Rectal smooth muscle tissue (tissue), 1 donor: ENCODE results near the gene JUP.

Experiments used
- H3K27ac ChIP-seq: one replicate; pipeline ENCODE4 v1.7.0; 2013; ENCODE audit warnings: low read depth, low read length, inconsistent platforms
- H3K27me3 ChIP-seq: one replicate; pipeline ENCODE4 v1.7.0; 2013; ENCODE audit warnings: low read length; ENCODE audit not compliant: control insufficient read depth, insufficient read depth
- H3K36me3 ChIP-seq: one replicate; pipeline ENCODE4 v1.7.0; 2013; ENCODE audit warnings: low read length; ENCODE audit not compliant: control insufficient read depth, insufficient read depth
- H3K4me1 ChIP-seq: one replicate; pipeline ENCODE4 v1.7.0; 2013; ENCODE audit warnings: low read length; ENCODE audit not compliant: control insufficient read depth, insufficient read depth
- H3K4me3 ChIP-seq: one replicate; pipeline ENCODE4 v1.7.0; 2013; ENCODE audit warnings: low read length
- H3K9ac ChIP-seq: one replicate; pipeline ENCODE4 v1.7.0; 2013; ENCODE audit warnings: low read length

The JUP gene

DNA sequence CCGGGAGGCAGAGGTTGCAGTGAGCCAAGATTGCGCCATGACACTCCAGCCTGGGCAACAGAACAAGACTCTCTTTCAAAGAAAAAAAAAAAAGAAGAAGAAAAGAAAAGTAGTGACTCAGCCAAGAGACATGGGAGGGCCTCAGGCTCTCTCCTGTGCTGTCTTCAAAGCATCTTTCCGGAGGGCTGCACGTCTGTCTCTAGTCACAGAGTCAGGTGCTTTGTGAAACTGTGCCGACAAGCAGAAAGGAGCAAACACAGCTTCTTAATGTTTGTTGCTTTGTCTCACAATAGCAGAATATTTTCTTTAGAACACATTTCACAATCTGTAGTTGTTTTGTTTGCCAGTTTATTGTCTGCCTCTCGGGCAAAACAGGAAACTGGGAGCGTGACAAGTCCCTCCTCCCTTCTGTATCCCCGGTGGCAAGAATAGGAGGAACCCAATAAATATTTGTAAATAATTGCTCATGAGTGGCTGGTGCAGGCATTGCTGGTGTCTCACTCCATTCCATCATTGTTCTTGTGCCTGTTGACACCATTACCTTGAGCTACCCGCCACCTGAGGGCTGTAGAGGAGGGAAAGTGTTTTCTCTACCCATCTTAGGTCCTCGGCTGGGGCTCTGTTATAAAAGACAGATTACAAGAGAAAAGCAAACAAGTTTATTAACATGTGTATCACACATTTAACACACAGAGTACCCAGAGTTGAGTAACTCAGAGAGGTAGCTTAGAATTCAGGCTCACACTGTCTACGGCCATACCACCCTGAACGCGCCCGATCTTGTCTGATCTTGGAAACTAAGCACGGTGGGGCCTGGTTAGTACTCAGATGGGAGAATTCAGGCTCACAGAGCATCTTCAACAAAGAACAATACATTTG, 68.9 kb downstream of the JUP start:
- H3K9ac ChIP-seq, result no peak overlapping the region
- no peak overlapping the region for H3K27ac ChIP-seq
- no peak overlapping the region for H3K4me3 ChIP-seq
- H3K27me3 ChIP-seq, result no peaks in the 10 kb centered on the region
- no peaks in the 10 kb centered on the region for H3K4me1 ChIP-seq
- H3K36me3 ChIP-seq, result no peaks in the 10 kb centered on the region

DNA sequence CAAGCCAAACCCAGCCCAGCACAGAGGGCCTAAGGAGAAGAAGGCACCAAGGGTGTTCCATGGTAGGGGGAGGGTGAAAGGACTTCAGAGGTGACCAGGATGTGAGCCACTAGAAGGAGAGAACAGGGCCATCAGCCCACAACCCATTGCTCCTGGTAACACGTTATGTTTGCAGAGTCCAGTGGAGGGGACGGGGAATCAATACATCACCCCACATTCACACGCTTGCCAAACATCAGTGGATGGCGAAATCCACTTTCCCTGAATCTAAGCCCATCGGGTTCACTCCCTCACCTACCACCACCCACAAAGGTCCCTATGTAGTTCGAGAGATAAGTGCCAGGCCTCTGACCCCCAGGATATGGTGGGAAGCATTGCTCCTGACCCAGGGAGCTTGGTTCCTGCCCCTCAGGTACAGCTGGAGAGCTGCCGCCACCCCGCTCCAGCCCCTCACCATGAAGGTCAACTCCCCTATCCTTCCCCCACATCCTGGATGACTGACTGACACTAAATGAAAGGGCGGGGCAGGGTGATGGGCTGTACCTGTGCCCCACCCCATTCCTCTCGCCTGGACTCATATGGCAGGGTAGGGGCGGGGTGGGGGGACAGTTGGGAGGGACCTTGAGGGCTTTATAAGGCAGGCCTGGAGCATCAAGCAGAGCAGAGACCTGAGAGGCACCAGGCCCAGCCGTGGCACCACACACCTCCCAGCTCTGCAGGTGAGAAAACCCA, 74.7 kb downstream of the JUP start, which contains the start of gene GAST:
Gene GAST, plus strand, starts transcription at position 663 of the 732 bp plus-strand sequence. CDS start 3,106 bp downstream, outside the sequence.
- H3K9ac ChIP-seq, result no peak within 1 kb of the TSS
- H3K4me3 ChIP-seq, result no peak within 1 kb of the TSS
- no peaks in the 10 kb centered on the region for H3K4me1 ChIP-seq
- H3K27me3 ChIP-seq, result no peaks in the 10 kb centered on the region
- no peaks in the 10 kb centered on the region for H3K36me3 ChIP-seq
- H3K27ac ChIP-seq, result no peak within 1 kb of the TSS

DNA sequence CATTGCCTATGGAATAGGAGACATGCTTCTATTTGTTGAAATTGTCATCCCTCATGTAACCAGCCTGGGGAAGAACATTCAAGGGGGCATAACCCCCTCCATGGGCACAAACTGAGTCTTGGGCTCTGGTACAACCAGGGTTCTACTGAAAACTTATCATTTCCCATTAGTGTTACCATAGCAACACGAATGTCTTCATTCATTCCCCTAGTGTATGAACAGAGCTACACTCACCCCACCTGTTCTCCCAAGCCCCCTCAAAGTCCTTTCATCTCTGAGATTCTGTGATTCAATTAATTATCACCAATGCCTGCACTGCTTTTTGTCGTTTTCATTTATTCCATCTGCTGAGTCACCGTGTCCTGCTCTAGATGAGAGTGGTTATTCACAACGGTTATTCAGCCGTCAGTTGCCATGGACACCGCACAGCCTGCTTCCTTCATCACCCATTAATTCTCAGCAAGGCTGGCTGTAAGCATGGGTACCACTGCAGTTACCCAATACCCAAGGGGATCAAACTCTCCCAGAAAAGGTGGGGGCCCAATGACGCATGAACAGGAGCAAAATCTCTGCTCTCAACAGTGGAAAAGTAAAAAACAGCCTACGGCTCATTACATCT, 75.9 kb downstream of the JUP start:
- H3K27ac ChIP-seq, result no peak overlapping the region
- H3K9ac ChIP-seq, result no peak overlapping the region
- no peaks in the 10 kb centered on the region for H3K36me3 ChIP-seq
- H3K4me1 ChIP-seq, result no peaks in the 10 kb centered on the region
- no peaks in the 10 kb centered on the region for H3K27me3 ChIP-seq
- H3K4me3 ChIP-seq, result no peak overlapping the region

DNA sequence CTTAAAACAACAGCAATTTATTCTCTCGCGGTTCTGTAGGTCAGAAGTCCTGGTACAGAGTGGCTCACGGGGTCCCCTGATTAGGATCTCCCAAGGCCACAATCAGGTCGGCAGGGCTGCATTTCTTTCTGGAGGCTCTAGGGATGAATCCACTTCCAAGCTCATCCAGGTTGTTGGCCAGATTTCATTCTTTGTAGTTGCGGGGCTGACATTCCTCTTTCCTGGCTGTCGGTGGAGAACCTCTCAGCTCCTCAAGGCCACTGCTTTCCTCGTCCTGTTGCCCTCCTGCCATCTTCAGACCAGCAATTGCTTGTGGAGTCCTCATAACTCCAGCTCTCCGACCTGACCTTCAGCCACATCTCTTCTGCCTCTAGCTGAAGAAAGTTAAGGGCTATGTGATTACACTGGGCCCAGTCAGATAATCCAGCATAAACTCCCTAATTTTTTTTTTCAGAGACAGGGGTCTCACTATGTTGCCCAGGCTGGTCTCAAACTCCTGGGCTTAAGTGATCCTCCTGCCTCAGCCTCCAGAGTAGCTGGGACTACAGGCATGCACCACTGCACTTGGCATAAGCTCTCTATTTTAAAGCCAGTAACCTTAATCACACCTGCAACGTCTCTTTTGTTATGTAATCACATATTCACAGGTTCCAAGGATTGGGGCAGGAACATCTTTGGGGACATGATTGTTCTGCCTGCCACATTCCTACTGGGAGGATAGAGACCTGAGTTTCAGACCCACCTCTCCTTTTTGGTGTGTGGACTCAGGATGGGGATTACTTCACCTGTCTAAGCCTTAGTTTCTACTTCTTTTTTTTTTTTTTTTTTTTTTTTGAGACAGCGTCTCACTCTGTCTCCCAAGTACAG, 78.5 kb downstream of the JUP start:
- Histone ChIP-seq H3K27me3 (no peaks in the 10 kb centered on the region), H3K36me3 (no peaks in the 10 kb centered on the region), H3K4me1 (no peaks in the 10 kb centered on the region), H3K9ac (no peak overlapping the region), H3K27ac (no peak overlapping the region), H3K4me3 (no peak overlapping the region)

DNA sequence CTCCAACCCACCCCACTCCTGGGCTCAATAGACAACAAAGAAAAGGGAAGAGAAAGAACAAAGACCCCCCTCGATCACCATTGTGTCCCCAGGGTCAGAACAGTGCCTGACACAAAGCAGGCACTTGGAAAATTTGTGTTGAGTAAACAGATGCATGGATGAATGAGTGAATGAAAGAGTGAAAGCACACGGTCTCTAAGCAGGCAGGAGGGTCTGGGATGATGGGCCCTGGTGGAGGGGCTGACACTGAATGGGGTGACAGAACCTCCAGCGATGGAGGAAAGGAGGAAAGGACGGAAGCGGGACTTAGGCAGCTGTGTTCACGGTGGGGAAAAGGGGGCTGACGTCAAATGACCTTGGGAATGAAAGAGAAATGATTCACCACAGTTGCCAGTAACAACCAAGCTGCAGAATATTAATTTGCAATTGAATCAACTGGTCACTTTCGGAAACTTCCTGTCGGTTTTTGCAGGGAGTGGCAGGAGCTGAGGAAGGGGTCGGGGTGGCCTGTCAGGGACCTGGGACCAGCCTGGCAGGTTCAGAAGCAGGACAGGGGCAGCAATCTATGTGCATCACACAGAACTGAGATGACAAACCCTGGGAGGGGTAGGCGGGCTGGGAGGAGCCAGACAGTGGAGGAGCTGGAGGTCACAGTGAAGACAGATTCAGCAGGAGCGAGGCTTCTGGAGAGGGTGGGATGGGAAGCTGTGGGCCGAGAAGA, 81.1 kb downstream of the JUP start:
- Histone ChIP-seq H3K27me3 (no peaks in the 10 kb centered on the region), H3K9ac (no peak overlapping the region), H3K27ac (no peak overlapping the region), H3K4me3 (no peak overlapping the region), H3K4me1 (no peaks in the 10 kb centered on the region), H3K36me3 (no peaks in the 10 kb centered on the region)
